Esophagus squamous epithelium (tissue), 5 donors: ENCODE measurements around the gene GFI1. TPM values are rescaled to one million over a fixed set of nuclear protein-coding genes. Genes with fewer than 3 reads are reported as not detected.
"Not testable (repeated sequence)": the region's sequence is repeated elsewhere in the genome, so short reads cannot be mapped to it uniquely, and the experiment has no call there.

Source experiments
- DNase-seq: peaks from one replicate; lab custom pipeline; 2025; lab: John Stamatoyannopoulos, UW
- H3K27ac ChIP-seq, 4 donors: fragments of 200-600 bp; sonication (generic); one replicate each; pipeline ENCODE4 v1.5.1; 2016 to 2019; ENCODE audit warnings: mild to moderate bottlenecking in 1 of 4
- H3K27me3 ChIP-seq, 4 donors: fragments of 200-600 bp; sonication (generic); 1 replicate in 3 of 4; 2 replicates in 1 of 4; pipeline versions ENCODE4 v1.5.1 to v1.6.0; 2017 to 2021; ENCODE audit warnings: antibody characterized with exemption in 1 of 4
- H3K36me3 ChIP-seq, 3 donors: fragments of 200-600 bp; sonication (generic); one replicate each; pipeline ENCODE4 v1.5.1; 2016 to 2019
- H3K4me1 ChIP-seq, 3 donors: fragments of 200-600 bp; sonication (generic); one replicate each; pipeline ENCODE4 v1.5.1; 2017 to 2019
- H3K4me3 ChIP-seq, 4 donors: fragments of 200-600 bp; sonication (generic); 1 replicate in 3 of 4; 2 replicates in 1 of 4; pipeline ENCODE4 v1.5.1; 2016 to 2019; ENCODE audit warnings: mild to moderate bottlenecking in 2 of 4, moderate library complexity in 1 of 4
- H3K9me3 ChIP-seq, 3 donors: fragments of 200-600 bp; sonication (generic); one replicate each; pipeline ENCODE4 v1.5.1; 2016 to 2019
- POLR2A ChIP-seq, 4 donors: fragments of 450-650 bp; IDR thresholded peaks; one replicate each; pipeline ENCODE4 v1.6.1; 2017; ENCODE audit warnings: antibody characterized with exemption in 4 of 4, mild to moderate bottlenecking in 4 of 4, moderate library complexity in 3 of 4
- WGBS, 2 donors: methylation state at CpG; one replicate each; pipeline ENCODE4 v1.1.5; 2018; 5-methylcytosine and 5-hydroxymethylcytosine counted together
- intact Hi-C: fragments of 100-400 bp; cut with DNase I; formaldehyde crosslinking; loops from one replicate; pipeline ENCODE4 v1.15.0; 2022
- total RNA-seq, 4 donors: library from RNA; depleted of rRNA; stranded (reverse); fragments of >200 nt; gene quantifications; one replicate each; pipeline ENCODE4 v1.1.0, GENCODE V29; 2016
- TF ChIP-seq, protein P1 (sequence below), 6 experiments: fragments of 450-650 bp in 4 of 6; fragments of 200-600 bp in 2 of 6; sonication (generic) in 2 of 6; IDR thresholded peaks; one replicate each; pipeline ENCODE4 v1.5.1; 2016 to 2019; ENCODE audit warnings: antibody characterized with exemption in 6 of 6, mild to moderate bottlenecking in 4 of 6, moderate library complexity in 4 of 6
- donor health status: DM: yes; HTN: yes; CAD: no.

Gene GFI1
- total RNA-seq, 4 donors from 2014 or later, result 0.09 to 2.7 (median 0.85) TPM

DNA sequence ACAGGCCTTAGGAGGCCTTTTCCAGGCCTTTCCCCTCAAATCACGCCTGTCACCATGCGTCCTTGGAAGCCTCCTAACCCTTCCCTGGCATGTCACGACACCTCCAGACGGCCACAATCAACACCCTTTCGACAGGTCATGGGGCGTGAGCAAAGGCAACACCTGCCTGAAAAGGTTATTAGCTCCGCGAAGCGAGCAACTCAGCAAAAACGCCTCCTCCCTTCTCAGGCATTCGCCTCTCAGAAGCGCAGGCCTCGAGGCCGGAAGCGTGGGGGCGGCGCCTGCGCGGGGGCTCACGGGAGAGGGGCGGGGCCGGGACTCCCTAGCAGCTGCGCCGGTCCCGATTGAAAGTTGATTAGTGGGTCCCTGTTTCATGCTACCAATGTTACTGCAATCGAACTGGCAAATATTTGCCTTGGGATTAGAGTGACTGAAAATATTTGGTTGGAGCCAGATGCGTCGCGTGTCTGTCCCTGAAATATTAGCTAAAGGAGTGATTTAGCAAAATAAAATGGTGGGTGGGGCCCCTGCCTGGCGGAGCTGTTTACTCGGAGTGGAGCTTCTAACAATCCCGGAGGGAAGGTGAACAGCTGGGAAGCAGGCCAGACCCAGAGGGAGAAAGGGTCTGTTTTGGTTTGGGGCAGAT, 44.9 kb downstream of the GFI1 start:
- H3K27ac ChIP-seq, result peak overlapping the region; percentile 17 to 48 (median 34)
- intact Hi-C loops, result no loop called here
- no peaks in the 10 kb centered on the region for H3K27me3 ChIP-seq
- no peaks in the 10 kb centered on the region for H3K9me3 ChIP-seq
- TF ChIP-seq, protein P1, sequence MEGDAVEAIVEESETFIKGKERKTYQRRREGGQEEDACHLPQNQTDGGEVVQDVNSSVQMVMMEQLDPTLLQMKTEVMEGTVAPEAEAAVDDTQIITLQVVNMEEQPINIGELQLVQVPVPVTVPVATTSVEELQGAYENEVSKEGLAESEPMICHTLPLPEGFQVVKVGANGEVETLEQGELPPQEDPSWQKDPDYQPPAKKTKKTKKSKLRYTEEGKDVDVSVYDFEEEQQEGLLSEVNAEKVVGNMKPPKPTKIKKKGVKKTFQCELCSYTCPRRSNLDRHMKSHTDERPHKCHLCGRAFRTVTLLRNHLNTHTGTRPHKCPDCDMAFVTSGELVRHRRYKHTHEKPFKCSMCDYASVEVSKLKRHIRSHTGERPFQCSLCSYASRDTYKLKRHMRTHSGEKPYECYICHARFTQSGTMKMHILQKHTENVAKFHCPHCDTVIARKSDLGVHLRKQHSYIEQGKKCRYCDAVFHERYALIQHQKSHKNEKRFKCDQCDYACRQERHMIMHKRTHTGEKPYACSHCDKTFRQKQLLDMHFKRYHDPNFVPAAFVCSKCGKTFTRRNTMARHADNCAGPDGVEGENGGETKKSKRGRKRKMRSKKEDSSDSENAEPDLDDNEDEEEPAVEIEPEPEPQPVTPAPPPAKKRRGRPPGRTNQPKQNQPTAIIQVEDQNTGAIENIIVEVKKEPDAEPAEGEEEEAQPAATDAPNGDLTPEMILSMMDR (IDR thresholded peaks at IDR 0.05), result no peak
- TF ChIP-seq POLR2A (IDR thresholded peaks at IDR 0.05), result no peak
- H3K4me3 ChIP-seq, result peak overlapping the region; percentile 19 to 66 (median 43)
- H3K4me1 ChIP-seq, result peaks cover 0 to 4% (median 0%) of the 10 kb centered on the region in 3 donors
- no peaks in the 10 kb centered on the region for H3K36me3 ChIP-seq
- DNase-seq, result no peak
- WGBS, 2 donors, result 17 to 21% methylated on average over 8 to 9 of the region's 32 CpGs

DNA sequence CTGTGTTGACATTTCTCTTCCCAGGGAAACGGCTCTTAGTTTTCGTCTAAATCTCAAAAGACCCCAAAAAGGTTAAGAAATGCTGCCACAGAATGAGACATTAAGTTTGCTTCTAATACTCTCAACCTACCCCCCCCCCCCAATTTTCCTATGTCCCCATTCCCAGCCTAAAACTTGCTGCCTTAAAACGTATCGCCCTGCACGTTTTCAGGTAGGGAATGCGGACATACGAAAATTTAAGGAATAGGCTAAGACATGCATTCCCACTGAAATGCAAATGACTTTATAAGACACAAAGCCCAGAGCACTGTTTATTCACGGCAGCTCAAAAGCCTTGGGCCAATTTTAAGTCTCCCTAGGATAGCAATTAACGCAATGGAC, 45.4 kb downstream of the GFI1 start:
- no peak for DNase-seq
- peaks cover 0 to 4% (median 0%) of the 10 kb centered on the region in 3 donors for H3K4me1 ChIP-seq
- peak overlapping the region in 3 of 4 donors; percentile 40 to 66 (median 46) for H3K4me3 ChIP-seq
- H3K27ac ChIP-seq, result peak overlapping the region in 2 of 4 donors; percentile 46 to 48
- WGBS, 2 donors, result 85 to 89% methylated on average over 8 to 9 of the region's 9 CpGs
- no peaks in the 10 kb centered on the region for H3K36me3 ChIP-seq
- no peaks in the 10 kb centered on the region for H3K9me3 ChIP-seq
- no peaks in the 10 kb centered on the region for H3K27me3 ChIP-seq
- intact Hi-C loops, result no loop called here
- no peak for TF ChIP-seq POLR2A (IDR thresholded peaks at IDR 0.05)
- TF ChIP-seq, protein P1 (IDR thresholded peaks at IDR 0.05), result no peak

DNA sequence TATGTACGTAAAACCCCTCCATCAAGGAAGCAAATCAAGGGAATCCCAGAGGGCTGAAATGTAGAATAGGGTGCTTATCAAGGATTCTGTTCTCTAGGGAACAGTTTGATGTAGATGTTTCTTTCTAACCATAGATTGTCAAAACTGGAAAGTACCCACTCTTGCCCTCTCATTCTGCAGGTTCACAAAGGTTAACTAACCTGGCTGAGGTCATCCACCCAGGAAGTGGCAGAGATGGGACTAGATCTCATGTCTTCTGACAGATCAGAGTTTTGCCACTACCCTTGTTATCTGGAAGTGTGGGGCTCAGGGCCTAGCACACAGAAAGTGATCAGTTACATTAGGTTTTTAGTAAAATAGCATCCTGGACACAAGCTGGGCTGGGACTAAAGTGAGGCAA, 47.4 kb downstream of the GFI1 start:
- Histone ChIP-seq H3K4me1 (peaks cover 0 to 4% (median 0%) of the 10 kb centered on the region in 3 donors), H3K4me3 (no peak overlapping the region), H3K9me3 (no peaks in the 10 kb centered on the region), H3K27ac (no peak overlapping the region), H3K27me3 (no peaks in the 10 kb centered on the region), H3K36me3 (no peaks in the 10 kb centered on the region)
- no peak for DNase-seq
- TF ChIP-seq, protein P1 (IDR thresholded peaks at IDR 0.05), result no peak
- no peak for TF ChIP-seq POLR2A (IDR thresholded peaks at IDR 0.05)
- 74 to 92% methylated on average over 1 of the region's 1 CpG for WGBS, 2 donors
- intact Hi-C loops, result no loop called here

DNA sequence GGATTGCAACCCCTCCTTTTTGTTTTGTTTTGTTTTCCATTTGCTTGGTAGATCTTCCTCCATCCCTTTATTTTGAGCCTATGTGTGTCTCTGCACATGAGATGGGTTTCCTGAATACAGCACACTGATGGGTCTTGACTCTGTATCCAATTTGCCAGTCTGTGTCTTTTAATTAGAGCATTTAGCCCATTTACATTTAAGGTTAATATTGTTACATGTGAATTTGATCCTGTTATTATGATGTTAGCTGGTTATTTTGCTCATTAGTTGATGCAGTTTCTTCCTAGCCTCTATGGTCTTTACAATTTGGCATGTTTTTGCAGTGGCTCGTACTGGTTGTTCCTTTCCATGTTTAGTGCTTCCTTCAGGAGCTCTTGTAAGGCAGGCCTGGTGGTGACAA, 52.2 kb downstream of the GFI1 start:
- H3K9me3 ChIP-seq, intact Hi-C loops, H3K4me3 ChIP-seq, H3K36me3 ChIP-seq, H3K4me1 ChIP-seq, H3K27ac ChIP-seq, H3K27me3 ChIP-seq, DNase-seq: not testable (repeated sequence)
- WGBS, 2 donors, result 75 to 83% methylated on average over 1 of the region's 1 CpG

DNA sequence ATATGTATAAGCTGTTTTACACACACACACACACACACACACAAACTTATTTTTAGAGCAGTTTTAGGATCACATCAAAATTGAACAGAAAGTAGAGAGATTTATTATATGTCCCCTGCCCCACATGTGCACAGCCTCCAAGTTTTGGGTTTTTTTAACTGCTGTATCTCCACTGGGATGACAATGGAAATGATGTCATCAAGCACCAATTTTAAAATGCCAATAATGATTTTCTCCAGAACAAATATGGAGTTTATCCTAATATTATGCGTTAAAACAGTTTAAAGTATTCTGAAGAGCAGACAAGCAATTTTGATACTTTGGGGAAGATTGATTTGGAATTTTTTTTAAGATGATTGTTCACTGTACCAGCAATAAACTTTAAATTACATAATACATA, 56.7 kb downstream of the GFI1 start:
- WGBS, 2 donors, result 90 to 95% methylated on average over 1 of the region's 1 CpG
- intact Hi-C loops, result no loop called here
- Histone ChIP-seq H3K4me1 (no peaks in the 10 kb centered on the region), H3K4me3 (no peak overlapping the region), H3K9me3 (no peaks in the 10 kb centered on the region), H3K36me3 (no peaks in the 10 kb centered on the region), H3K27ac (no peak overlapping the region), H3K27me3 (no peaks in the 10 kb centered on the region)
- TF ChIP-seq POLR2A (IDR thresholded peaks at IDR 0.05), result no peak
- TF ChIP-seq, protein P1 (IDR thresholded peaks at IDR 0.05), result no peak
- no peak for DNase-seq
